Skeletal muscle tissue (tissue), 4 donors: ENCODE data around the gene JPH3. TPM values are rescaled to one million over a fixed set of nuclear protein-coding genes. Genes with fewer than 3 reads are reported as not detected.

ENCODE experiments used
- H3K27ac ChIP-seq: one replicate; pipeline ENCODE4 v1.7.0; 2013; ENCODE audit warnings: mild to moderate bottlenecking, low read depth, low read length, inconsistent platforms
- H3K27me3 ChIP-seq, 3 donors: one replicate each; pipeline ENCODE4 v1.7.0; 2013; ENCODE audit warnings: low read length in 3 of 3; ENCODE audit not compliant: control insufficient read depth in 3 of 3, insufficient read depth in 3 of 3
- H3K36me3 ChIP-seq, 3 donors: one replicate each; pipeline ENCODE4 v1.7.0; 2013; ENCODE audit warnings: low read length in 3 of 3; ENCODE audit not compliant: control insufficient read depth in 3 of 3, insufficient read depth in 3 of 3
- H3K4me1 ChIP-seq, 3 donors: one replicate each; pipeline ENCODE4 v1.7.0; 2013; ENCODE audit warnings: low read length in 3 of 3, mild to moderate bottlenecking in 3 of 3; ENCODE audit not compliant: control insufficient read depth in 3 of 3, insufficient read depth in 3 of 3
- H3K4me3 ChIP-seq, 3 donors: one replicate each; pipeline ENCODE4 v1.7.0; 2013; ENCODE audit warnings: low read length in 3 of 3
- H3K9ac ChIP-seq, 3 donors: one replicate each; pipeline ENCODE4 v1.7.0; 2013; ENCODE audit warnings: low read length in 3 of 3, mild to moderate bottlenecking in 3 of 3, moderate library complexity in 2 of 3, low read depth in 1 of 3
- H3K9me3 ChIP-seq, 3 donors: one replicate each; pipeline ENCODE4 v1.7.0; 2013; ENCODE audit warnings: low read length in 3 of 3; ENCODE audit not compliant: control insufficient read depth in 3 of 3
- total RNA-seq: library from RNA; depleted of rRNA; stranded (reverse); fragments of >200 nt; gene quantifications from one replicate; pipeline ENCODE4 v1.2.3, GENCODE V29; 2014
- donor health status: Osteomylitis.

The JPH3 gene
- total RNA-seq, 1 donor from 2014 or later: not detected

- Histone ChIP-seq H3K9me3 (no peaks in the 10 kb centered on the region), H3K36me3 (peaks cover 18 to 33% (median 22%) of the 10 kb centered on the region in 3 donors), H3K9ac (no peak overlapping the region), H3K4me1 (no peaks in the 10 kb centered on the region), H3K27ac (no peak overlapping the region), H3K4me3 (no peak overlapping the region), H3K27me3 (no peaks in the 10 kb centered on the region)
Measured at GRCh38 chr16:87703835-87704375, 101.6 kb downstream of the JPH3 start.

GRCh38 chr16:87704754-87705353 lies 102.5 kb downstream of the JPH3 start:
- Histone ChIP-seq H3K9ac (no peak overlapping the region), H3K9me3 (no peaks in the 10 kb centered on the region), H3K27ac (no peak overlapping the region), H3K36me3 (peaks cover 21 to 42% (median 30%) of the 10 kb centered on the region in 3 donors), H3K4me3 (no peak overlapping the region), H3K4me1 (no peaks in the 10 kb centered on the region), H3K27me3 (no peaks in the 10 kb centered on the region)

- H3K4me3 ChIP-seq: no peak overlapping the region
- H3K4me1 ChIP-seq: no peaks in the 10 kb centered on the region
- H3K27ac ChIP-seq: no peak overlapping the region
- H3K9ac ChIP-seq: no peak overlapping the region
- no peaks in the 10 kb centered on the region for H3K27me3 ChIP-seq
- H3K36me3 ChIP-seq: peaks cover 28 to 50% (median 33%) of the 10 kb centered on the region in 3 donors
- H3K9me3 ChIP-seq: no peaks in the 10 kb centered on the region
Measured at GRCh38 chr16:87705771-87706277, 103.5 kb downstream of the JPH3 start.

- Histone ChIP-seq H3K36me3 (peaks cover 32 to 49% (median 36%) of the 10 kb centered on the region in 3 donors), H3K4me3 (no peak overlapping the region), H3K9me3 (no peaks in the 10 kb centered on the region), H3K27ac (no peak overlapping the region), H3K9ac (no peak overlapping the region), H3K4me1 (no peaks in the 10 kb centered on the region), H3K27me3 (no peaks in the 10 kb centered on the region)
Measured at GRCh38 chr16:87706278-87707000, 104.1 kb downstream of the JPH3 start.

- no peak overlapping the region for H3K27ac ChIP-seq
- no peaks in the 10 kb centered on the region for H3K9me3 ChIP-seq
- no peak overlapping the region for H3K4me3 ChIP-seq
- H3K27me3 ChIP-seq: no peaks in the 10 kb centered on the region
- no peak overlapping the region for H3K9ac ChIP-seq
- H3K36me3 ChIP-seq: peaks cover 32 to 45% (median 35%) of the 10 kb centered on the region in 3 donors
- H3K4me1 ChIP-seq: no peaks in the 10 kb centered on the region
Measured at GRCh38 chr16:87707097-87707496, 104.8 kb downstream of the JPH3 start.

GRCh38 chr16:87707714-87708580 lies 105.6 kb downstream of the JPH3 start:
- H3K4me1 ChIP-seq: no peaks in the 10 kb centered on the region
- H3K27me3 ChIP-seq: no peaks in the 10 kb centered on the region
- peaks cover 32 to 45% (median 34%) of the 10 kb centered on the region in 3 donors for H3K36me3 ChIP-seq
- H3K27ac ChIP-seq: no peak overlapping the region
- H3K4me3 ChIP-seq: no peak overlapping the region
- no peak overlapping the region for H3K9ac ChIP-seq
- no peaks in the 10 kb centered on the region for H3K9me3 ChIP-seq

GRCh38 chr16:87708881-87709638 lies 106.8 kb downstream of the JPH3 start:
- Histone ChIP-seq H3K4me3 (no peak overlapping the region), H3K36me3 (peaks cover 30 to 40% (median 33%) of the 10 kb centered on the region in 3 donors)

GRCh38 chr16:87709677-87710076 lies 107.4 kb downstream of the JPH3 start:
- no peak overlapping the region for H3K9ac ChIP-seq
- peaks cover 33 to 40% (median 36%) of the 10 kb centered on the region in 3 donors for H3K36me3 ChIP-seq
- no peaks in the 10 kb centered on the region for H3K9me3 ChIP-seq
- no peaks in the 10 kb centered on the region for H3K4me1 ChIP-seq
- no peak overlapping the region for H3K27ac ChIP-seq
- H3K4me3 ChIP-seq: no peak overlapping the region
- no peaks in the 10 kb centered on the region for H3K27me3 ChIP-seq

More at GRCh38 chr16:87708881-87709638, 106.8 kb downstream of the JPH3 start:
- Histone ChIP-seq H3K4me1 (no peaks in the 10 kb centered on the region), H3K27me3 (no peaks in the 10 kb centered on the region), H3K9me3 (no peaks in the 10 kb centered on the region), H3K27ac (no peak overlapping the region), H3K9ac (no peak overlapping the region)

- peaks cover 39 to 48% (median 45%) of the 10 kb centered on the region in 3 donors for H3K36me3 ChIP-seq
- H3K9ac ChIP-seq: no peak overlapping the region
- H3K9me3 ChIP-seq: no peaks in the 10 kb centered on the region
Measured at GRCh38 chr16:87710887-87711286, 108.6 kb downstream of the JPH3 start.

More at GRCh38 chr16:87710887-87711286, 108.6 kb downstream of the JPH3 start:
- Histone ChIP-seq H3K4me1 (no peaks in the 10 kb centered on the region), H3K4me3 (no peak overlapping the region), H3K27me3 (no peaks in the 10 kb centered on the region), H3K27ac (no peak overlapping the region)
